ENCODE results near the gene ZBTB49. TPM values are rescaled to one million over a fixed set of nuclear protein-coding genes. Genes with fewer than 3 reads are reported as not detected.
A peak's percentile ranks its signal among the peaks of the same experiment; 100 is the strongest.

The ZBTB49 gene
- total and polyA plus RNA-seq, 2 of the 13 experiments (the other 11 are each of a cell fraction or from before 2014, with no cell fraction given): 3.3 to 4.3 TPM

DNA sequence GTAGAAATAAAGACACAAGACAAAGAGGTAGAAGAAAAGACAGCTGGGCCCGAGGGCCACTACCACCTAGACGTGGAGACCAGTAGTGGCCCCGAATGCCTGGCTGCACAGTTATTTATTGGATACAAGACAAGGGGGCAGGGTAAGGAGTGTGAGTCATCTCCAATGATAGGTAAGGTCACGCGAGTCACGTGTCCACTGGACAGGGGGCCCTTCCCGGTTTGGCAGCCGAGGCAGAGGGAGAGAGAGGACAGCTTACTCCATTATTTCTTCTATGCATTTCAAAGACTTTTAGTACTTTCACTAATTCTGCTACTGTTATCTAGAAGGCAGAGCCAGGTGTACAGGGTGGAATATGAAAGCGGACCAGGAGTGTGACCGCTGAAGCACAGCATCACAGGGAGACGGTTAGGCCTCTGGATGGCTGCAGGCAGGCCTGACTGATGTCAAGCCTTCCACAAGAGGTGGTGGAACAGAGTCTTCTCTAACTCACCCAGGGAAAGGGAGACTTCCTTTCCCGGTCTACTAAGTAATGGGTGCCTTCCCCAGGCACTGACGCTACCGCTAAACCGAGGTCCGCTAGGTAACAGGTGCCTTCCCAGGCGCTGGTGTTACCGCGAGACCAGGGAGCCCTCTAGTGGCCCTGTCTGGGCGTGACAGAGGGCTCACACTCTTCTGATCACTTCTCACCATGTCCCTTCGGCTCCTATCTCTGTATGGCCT lies 44.9 kb downstream of the ZBTB49 start (continued):
- TF ChIP-seq, protein P1, sequence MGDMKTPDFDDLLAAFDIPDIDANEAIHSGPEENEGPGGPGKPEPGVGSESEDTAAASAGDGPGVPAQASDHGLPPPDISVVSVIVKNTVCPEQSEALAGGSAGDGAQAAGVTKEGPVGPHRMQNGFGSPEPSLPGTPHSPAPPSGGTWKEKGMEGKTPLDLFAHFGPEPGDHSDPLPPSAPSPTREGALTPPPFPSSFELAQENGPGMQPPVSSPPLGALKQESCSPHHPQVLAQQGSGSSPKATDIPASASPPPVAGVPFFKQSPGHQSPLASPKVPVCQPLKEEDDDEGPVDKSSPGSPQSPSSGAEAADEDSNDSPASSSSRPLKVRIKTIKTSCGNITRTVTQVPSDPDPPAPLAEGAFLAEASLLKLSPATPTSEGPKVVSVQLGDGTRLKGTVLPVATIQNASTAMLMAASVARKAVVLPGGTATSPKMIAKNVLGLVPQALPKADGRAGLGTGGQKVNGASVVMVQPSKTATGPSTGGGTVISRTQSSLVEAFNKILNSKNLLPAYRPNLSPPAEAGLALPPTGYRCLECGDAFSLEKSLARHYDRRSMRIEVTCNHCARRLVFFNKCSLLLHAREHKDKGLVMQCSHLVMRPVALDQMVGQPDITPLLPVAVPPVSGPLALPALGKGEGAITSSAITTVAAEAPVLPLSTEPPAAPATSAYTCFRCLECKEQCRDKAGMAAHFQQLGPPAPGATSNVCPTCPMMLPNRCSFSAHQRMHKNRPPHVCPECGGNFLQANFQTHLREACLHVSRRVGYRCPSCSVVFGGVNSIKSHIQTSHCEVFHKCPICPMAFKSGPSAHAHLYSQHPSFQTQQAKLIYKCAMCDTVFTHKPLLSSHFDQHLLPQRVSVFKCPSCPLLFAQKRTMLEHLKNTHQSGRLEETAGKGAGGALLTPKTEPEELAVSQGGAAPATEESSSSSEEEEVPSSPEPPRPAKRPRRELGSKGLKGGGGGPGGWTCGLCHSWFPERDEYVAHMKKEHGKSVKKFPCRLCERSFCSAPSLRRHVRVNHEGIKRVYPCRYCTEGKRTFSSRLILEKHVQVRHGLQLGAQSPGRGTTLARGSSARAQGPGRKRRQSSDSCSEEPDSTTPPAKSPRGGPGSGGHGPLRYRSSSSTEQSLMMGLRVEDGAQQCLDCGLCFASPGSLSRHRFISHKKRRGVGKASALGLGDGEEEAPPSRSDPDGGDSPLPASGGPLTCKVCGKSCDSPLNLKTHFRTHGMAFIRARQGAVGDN (CRISPR knock-in tag; IDR thresholded peaks at IDR 0.05): peak; percentile 51
- TF ChIP-seq ATRX (CRISPR knock-in tag; IDR thresholded peaks at IDR 0.05; ENCODE audit: borderline replicate concordance): no peak
- TF ChIP-seq, protein P2, sequence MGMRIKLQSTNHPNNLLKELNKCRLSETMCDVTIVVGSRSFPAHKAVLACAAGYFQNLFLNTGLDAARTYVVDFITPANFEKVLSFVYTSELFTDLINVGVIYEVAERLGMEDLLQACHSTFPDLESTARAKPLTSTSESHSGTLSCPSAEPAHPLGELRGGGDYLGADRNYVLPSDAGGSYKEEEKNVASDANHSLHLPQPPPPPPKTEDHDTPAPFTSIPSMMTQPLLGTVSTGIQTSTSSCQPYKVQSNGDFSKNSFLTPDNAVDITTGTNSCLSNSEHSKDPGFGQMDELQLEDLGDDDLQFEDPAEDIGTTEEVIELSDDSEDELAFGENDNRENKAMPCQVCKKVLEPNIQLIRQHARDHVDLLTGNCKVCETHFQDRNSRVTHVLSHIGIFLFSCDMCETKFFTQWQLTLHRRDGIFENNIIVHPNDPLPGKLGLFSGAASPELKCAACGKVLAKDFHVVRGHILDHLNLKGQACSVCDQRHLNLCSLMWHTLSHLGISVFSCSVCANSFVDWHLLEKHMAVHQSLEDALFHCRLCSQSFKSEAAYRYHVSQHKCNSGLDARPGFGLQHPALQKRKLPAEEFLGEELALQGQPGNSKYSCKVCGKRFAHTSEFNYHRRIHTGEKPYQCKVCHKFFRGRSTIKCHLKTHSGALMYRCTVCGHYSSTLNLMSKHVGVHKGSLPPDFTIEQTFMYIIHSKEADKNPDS (CRISPR knock-in tag; IDR thresholded peaks at IDR 0.05): no peak
- no peak for TF ChIP-seq ZNF333 (CRISPR knock-in tag; IDR thresholded peaks at IDR 0.05; ENCODE audit: borderline replicate concordance)
- TF ChIP-seq KDM1A (CRISPR knock-in tag; IDR thresholded peaks at IDR 0.05): no peak
- TF ChIP-seq, protein P3, sequence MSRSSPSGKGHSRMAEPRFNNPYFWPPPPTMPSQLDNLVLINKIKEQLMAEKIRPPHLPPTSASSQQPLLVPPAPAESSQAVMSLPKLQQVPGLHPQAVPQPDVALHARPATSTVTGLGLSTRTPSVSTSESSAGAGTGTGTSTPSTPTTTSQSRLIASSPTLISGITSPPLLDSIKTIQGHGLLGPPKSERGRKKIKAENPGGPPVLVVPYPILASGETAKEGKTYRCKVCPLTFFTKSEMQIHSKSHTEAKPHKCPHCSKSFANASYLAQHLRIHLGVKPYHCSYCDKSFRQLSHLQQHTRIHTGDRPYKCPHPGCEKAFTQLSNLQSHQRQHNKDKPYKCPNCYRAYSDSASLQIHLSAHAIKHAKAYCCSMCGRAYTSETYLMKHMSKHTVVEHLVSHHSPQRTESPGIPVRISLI (CRISPR knock-in tag; IDR thresholded peaks at IDR 0.05; ENCODE audit: borderline replicate concordance): no peak
- TF ChIP-seq, protein P4, sequence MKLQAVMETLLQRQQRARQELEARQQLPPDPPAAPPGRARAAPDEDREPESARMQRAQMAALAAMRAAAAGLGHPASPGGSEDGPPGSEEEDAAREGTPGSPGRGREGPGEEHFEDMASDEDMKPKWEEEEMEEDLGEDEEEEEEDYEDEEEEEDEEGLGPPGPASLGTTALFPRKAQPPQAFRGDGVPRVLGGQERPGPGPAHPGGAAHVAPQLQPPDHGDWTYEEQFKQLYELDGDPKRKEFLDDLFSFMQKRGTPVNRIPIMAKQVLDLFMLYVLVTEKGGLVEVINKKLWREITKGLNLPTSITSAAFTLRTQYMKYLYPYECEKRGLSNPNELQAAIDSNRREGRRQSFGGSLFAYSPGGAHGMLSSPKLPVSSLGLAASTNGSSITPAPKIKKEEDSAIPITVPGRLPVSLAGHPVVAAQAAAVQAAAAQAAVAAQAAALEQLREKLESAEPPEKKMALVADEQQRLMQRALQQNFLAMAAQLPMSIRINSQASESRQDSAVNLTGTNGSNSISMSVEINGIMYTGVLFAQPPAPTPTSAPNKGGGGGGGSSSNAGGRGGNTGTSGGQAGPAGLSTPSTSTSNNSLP (IDR thresholded peaks at IDR 0.05; ENCODE audit: low read depth, low read length): no peak
- TF ChIP-seq ARNT2 (CRISPR knock-in tag; IDR thresholded peaks at IDR 0.05; ENCODE audit: low read depth): no peak
- peak; percentile 84; the same call in 1 of the 2 replicates for TF ChIP-seq SNAI1 (CRISPR knock-in tag; IDR thresholded peaks at IDR 0.05; ENCODE audit: borderline replicate concordance)
- TF ChIP-seq ZNF432 (CRISPR knock-in tag; IDR thresholded peaks at IDR 0.05; ENCODE audit: borderline replicate concordance): no peak
